Liver (tissue), 9 donors: Measurements from ENCODE around the gene C2CD4C. TPM values are rescaled to one million over a fixed set of nuclear protein-coding genes. Genes with fewer than 3 reads are reported as not detected.

ENCODE experiments used
- DNase-seq: peaks from one replicate; pipeline ENCODE4 v3.0.0-alpha.2; 2017; ENCODE audit warnings: low spot score
- H3K27ac ChIP-seq, 2 donors: one replicate each; pipeline ENCODE4 v1.7.0; 2013; ENCODE audit warnings: inconsistent platforms in 2 of 2, low read length in 2 of 2, control low read depth in 1 of 2, low read depth in 1 of 2, mild to moderate bottlenecking in 1 of 2
- H3K27me3 ChIP-seq, 4 donors: one replicate each; pipeline versions ENCODE4 v1.6.1 to v1.7.0; 2013; ENCODE audit warnings: low read length in 3 of 4, inconsistent platforms in 1 of 4, mild to moderate bottlenecking in 1 of 4, moderate library complexity in 1 of 4; ENCODE audit not compliant: control insufficient read depth in 4 of 4, insufficient read depth in 4 of 4
- H3K36me3 ChIP-seq, 4 donors: one replicate each; pipeline versions ENCODE4 v1.6.1 to v1.7.0; 2013; ENCODE audit warnings: low read length in 3 of 4, mild to moderate bottlenecking in 3 of 4, low read depth in 1 of 4, moderate library complexity in 1 of 4; ENCODE audit not compliant: control insufficient read depth in 4 of 4, insufficient read depth in 3 of 4
- H3K4me1 ChIP-seq, 4 donors: one replicate each; pipeline versions ENCODE4 v1.6.1 to v1.7.0; 2013; ENCODE audit warnings: low read length in 3 of 4, mild to moderate bottlenecking in 3 of 4, moderate library complexity in 1 of 4; ENCODE audit not compliant: control insufficient read depth in 4 of 4, insufficient read depth in 4 of 4
- H3K4me3 ChIP-seq, 3 donors: one replicate each; pipeline versions ENCODE4 v1.6.1 to v1.7.0; 2013; ENCODE audit warnings: low read length in 3 of 3, control low read depth in 1 of 3, low read depth in 1 of 3, mild to moderate bottlenecking in 1 of 3
- H3K9ac ChIP-seq, 2 donors: one replicate each; pipeline ENCODE4 v1.7.0; 2013; ENCODE audit warnings: low read length in 2 of 2, mild to moderate bottlenecking in 2 of 2, moderate library complexity in 2 of 2, control low read depth in 1 of 2, low read depth in 1 of 2
- H3K9me3 ChIP-seq, 4 donors: one replicate each; pipeline versions ENCODE4 v1.6.1 to v1.7.0; 2013; ENCODE audit warnings: low read length in 3 of 4; ENCODE audit not compliant: control insufficient read depth in 4 of 4
- ATF3 ChIP-seq: IDR thresholded peaks from 2 replicates; pipeline ENCODE4 v1.6.1; 2016; ENCODE audit warnings: antibody characterized with exemption
- CTCF ChIP-seq: fragments of 150-350 bp; IDR thresholded peaks from 2 replicates; pipeline ENCODE4 v1.5.1; 2017; ENCODE audit warnings: improper control_type of control experiment, low read depth, low read length; ENCODE audit not compliant: missing input control
- EGR1 ChIP-seq, 2 donors: IDR thresholded peaks; 2 replicates each; pipeline ENCODE4 v1.6.1; 2016 to 2018; ENCODE audit warnings: antibody characterized with exemption in 2 of 2, low read depth in 2 of 2
- FOXA1 ChIP-seq: IDR thresholded peaks from 2 replicates; pipeline ENCODE4 v1.6.1; 2016; ENCODE audit warnings: antibody characterized with exemption
- FOXA2 ChIP-seq: IDR thresholded peaks from 2 replicates; pipeline ENCODE4 v1.6.1; 2016; ENCODE audit warnings: antibody characterized with exemption
- HNF4A ChIP-seq, 2 donors: conservative IDR thresholded peaks; 2 replicates each; pipeline ENCODE4 v1.6.1; 2016; ENCODE audit warnings: antibody characterized with exemption in 2 of 2, mild to moderate bottlenecking in 2 of 2
- HNF4G ChIP-seq: IDR thresholded peaks from 2 replicates; pipeline ENCODE4 v1.6.1; 2016; ENCODE audit warnings: antibody characterized with exemption
- MAX ChIP-seq: IDR thresholded peaks from 2 replicates; pipeline ENCODE4 v1.6.1; 2016; ENCODE audit warnings: antibody characterized with exemption
- NR2F2 ChIP-seq: IDR thresholded peaks from 2 replicates; pipeline ENCODE4 v1.6.1; 2016; ENCODE audit warnings: antibody characterized with exemption
- REST ChIP-seq: IDR thresholded peaks from 2 replicates; pipeline ENCODE4 v1.6.1; 2016; ENCODE audit warnings: antibody characterized with exemption, mild to moderate bottlenecking
- RXRA ChIP-seq, 2 donors: IDR thresholded peaks; 2 replicates each; pipeline ENCODE4 v1.6.1; 2017 to 2018; ENCODE audit warnings: antibody characterized with exemption in 2 of 2, mild to moderate bottlenecking in 1 of 2
- SP1 ChIP-seq: IDR thresholded peaks from 2 replicates; pipeline ENCODE4 v1.6.1; 2018; ENCODE audit warnings: antibody characterized with exemption, mild to moderate bottlenecking
- TAF1 ChIP-seq: conservative IDR thresholded peaks from 2 replicates; pipeline ENCODE4 v1.6.1; 2016; ENCODE audit warnings: antibody characterized with exemption, mild to moderate bottlenecking
- YY1 ChIP-seq: IDR thresholded peaks from 2 replicates; pipeline ENCODE4 v1.6.1; 2016; ENCODE audit warnings: antibody characterized with exemption, mild to moderate bottlenecking
- ZBTB33 ChIP-seq: IDR thresholded peaks from 2 replicates; pipeline ENCODE4 v1.6.1; 2016; ENCODE audit warnings: antibody characterized with exemption
- WGBS: extraction: QIAGEN DNeasy Blood & Tissue Kit; methylation state at CpG from one replicate; pipeline ENCODE4 v1.1.7; 2013; 5-methylcytosine and 5-hydroxymethylcytosine counted together
- polyA plus RNA-seq, 2 donors: library from polyadenylated mRNA; stranded (reverse) in 1 of 2; unstranded in 1 of 2; fragments of 200-250 nt in 1 of 2; fragments of >200 nt in 1 of 2; fragmentation: Nextera tagmentation in 1 of 2; extraction: Ambion mirVana in 1 of 2; gene quantifications; one replicate each; pipeline versions ENCODE4 v1.2.1 to v1.2.3, GENCODE V29; 2013 to 2015
- total RNA-seq, 2 donors: library from RNA; depleted of rRNA; stranded (reverse); fragments of >200 nt; gene quantifications; one replicate each; pipeline ENCODE4 v1.2.3, GENCODE V29; 2014
- donor health status: healthy.
- donor health status: healthy.
- donor health status: healthy.
- donor health status: healthy.
- donor health status: healthy.

Gene C2CD4C
- total and polyA plus RNA-seq, 4 donors, result 0.08 to 0.42 (median 0.19) TPM

- no peak for TF ChIP-seq HNF4A (conservative IDR thresholded peaks at IDR 0.05)
- no peak for TF ChIP-seq NR2F2
These were observed 34.1 kb upstream of the C2CD4C start (continued) for GRCh38 chr19:443005-443404.

GRCh38 chr19:442085-442484 is 33.1 kb upstream of the C2CD4C start:
- peaks cover 0 to 6% (median 1%) of the 10 kb centered on the region in 4 donors for H3K36me3 ChIP-seq
- no peak for DNase-seq
- H3K4me1 ChIP-seq, result no peaks in the 10 kb centered on the region
- H3K27me3 ChIP-seq, result no peaks in the 10 kb centered on the region
- H3K27ac ChIP-seq, result no peak overlapping the region
- TF ChIP-seq ZBTB33, result no peak
- TF ChIP-seq NR2F2, result no peak
- no peak for TF ChIP-seq FOXA1
- TF ChIP-seq TAF1, result no peak
- TF ChIP-seq ATF3, result no peak
- no peak for TF ChIP-seq MAX
- TF ChIP-seq REST, result no peak
- no peak for TF ChIP-seq YY1
- no peak for TF ChIP-seq EGR1 (IDR thresholded peaks at IDR 0.05; ENCODE audit: low read depth in 2 of 2)
- no peak for TF ChIP-seq SP1
- no peak for TF ChIP-seq CTCF
- TF ChIP-seq HNF4G, result no peak
- no peak for TF ChIP-seq FOXA2
- no peak for TF ChIP-seq RXRA (IDR thresholded peaks at IDR 0.05)
- WGBS, result 95% methylated on average over 2 of the region's 2 CpGs
- no peak overlapping the region for H3K4me3 ChIP-seq
- H3K9me3 ChIP-seq, result no peaks in the 10 kb centered on the region
- no peak overlapping the region for H3K9ac ChIP-seq
